GM12878 (cell line): ENCODE results near the gene ARHGEF7. TPM values are rescaled to one million over a fixed set of nuclear protein-coding genes. Genes with fewer than 3 reads are reported as not detected.

Experiments used
- ATAC-seq: fragments of 200-7000 bp; cut with Tn5 transposase; 3 replicates; pipeline ENCODE4 v1.9.1; 2020; ENCODE audit warnings: mild to moderate bottlenecking, moderate library complexity
- BruUV-seq: library from RNA; stranded (reverse); fragments of 400-500 nt; replicated peaks from 2 replicates; lab custom pipeline; 2021; lab: Mats Ljungman, UMichigan
- CTCF ChIA-PET: fragments of 300-600 bp; sonication (Branson Sonifier 250); formaldehyde crosslinking; extraction: SDS; loops from one replicate; lab custom pipeline; 2021; ENCODE audit warnings: inconsistent platforms; lab: Yijun Ruan, JAX
- POLR2A ChIA-PET: fragments of 350-600 bp; formaldehyde crosslinking; extraction: SDS; loops from one replicate; lab custom pipeline; 2021; ENCODE audit warnings: inconsistent platforms; lab: Charles Lee
- RAD21 ChIA-PET: fragments of 300-600 bp; sonication (Branson Sonifier 250); formaldehyde crosslinking; loops from one replicate; lab custom pipeline; 2023; ENCODE audit warnings: antibody characterized with exemption; ENCODE audit not compliant: unreplicated experiment; lab: Charles Lee
- SMC1A ChIA-PET: fragments of 300-600 bp; sonication (Branson Sonifier 250); formaldehyde crosslinking; loops from one replicate; lab custom pipeline; 2023; ENCODE audit not compliant: unreplicated experiment, uncharacterized antibody; lab: Charles Lee
- DNase-seq: peaks from one replicate; pipeline ENCODE4 v3.0.0-alpha.2; 2011; ENCODE audit warnings: low read depth, low spot score
- FAIRE-seq: peaks from 3 replicates; lab custom pipeline; 2011; peaks lifted over from hg19 to GRCh38; lab: Jason Lieb, UNC
- H2AFZ ChIP-seq: 2 replicates; pipeline ENCODE4 v1.6.0; 2011; ENCODE audit warnings: low read depth, low read length, control low read depth; ENCODE audit not compliant: control insufficient read depth
- H3K27ac ChIP-seq: 2 replicates; pipeline ENCODE4 v1.5.1; 2011; ENCODE audit warnings: control low read depth; ENCODE audit not compliant: control insufficient read depth, insufficient read depth
- H3K27me3 ChIP-seq, 2 experiments: replicated peaks in 1 of 2; 2 replicates each; pipeline versions ENCODE4 v1.6.0 to v1.6.1; 2011; ENCODE audit warnings: low read length in 1 of 2; ENCODE audit not compliant: control insufficient read depth in 2 of 2, insufficient read depth in 2 of 2
- H3K36me3 ChIP-seq, 2 experiments: 2 replicates each; pipeline ENCODE4 v1.5.1; 2011; ENCODE audit warnings: low read length in 1 of 2; ENCODE audit not compliant: control insufficient read depth in 2 of 2, insufficient read depth in 2 of 2
- H3K4me1 ChIP-seq: 2 replicates; pipeline ENCODE4 v1.6.1; 2011; ENCODE audit warnings: mild to moderate bottlenecking, low read length, moderate library complexity, mixed read lengths; ENCODE audit not compliant: control insufficient read depth, insufficient read depth
- H3K4me2 ChIP-seq: 2 replicates; pipeline ENCODE4 v1.6.0; 2011; ENCODE audit warnings: control low read depth; ENCODE audit not compliant: control insufficient read depth, insufficient read depth
- H3K4me3 ChIP-seq: fragments of 200-600 bp; sonication (generic); 2 replicates; pipeline ENCODE4 v1.5.1; 2016
- H3K79me2 ChIP-seq: 2 replicates; pipeline ENCODE4 v1.6.0; 2011; ENCODE audit warnings: low read length; ENCODE audit not compliant: control insufficient read depth, insufficient read depth
- H3K9ac ChIP-seq: 2 replicates; pipeline ENCODE4 v1.8.0; 2011; ENCODE audit warnings: low read length, control low read depth, mixed read lengths; ENCODE audit not compliant: control insufficient read depth, insufficient read depth
- H3K9me3 ChIP-seq: replicated peaks from 3 replicates; pipeline ENCODE4 v1.5.1; 2011; ENCODE audit warnings: mild to moderate bottlenecking, low read length; ENCODE audit not compliant: control insufficient read depth, insufficient read depth
- H4K20me1 ChIP-seq: 2 replicates; pipeline ENCODE4 v1.6.0; 2011; ENCODE audit not compliant: control insufficient read depth, insufficient read depth
- EZH2 ChIP-seq: IDR thresholded peaks from 2 replicates; pipeline ENCODE4 v1.6.1; 2012; ENCODE audit warnings: low read depth, mild to moderate bottlenecking, control low read depth, inconsistent platforms, low read length, borderline replicate concordance; ENCODE audit not compliant: control insufficient read depth
- MYC ChIP-seq: IDR thresholded peaks from 2 replicates; pipeline ENCODE4 v1.6.1; 2011; ENCODE audit warnings: mild to moderate bottlenecking, low read length, moderate library complexity, inconsistent platforms; ENCODE audit not compliant: insufficient read depth, insufficient replicate concordance, insufficient read length, severe bottlenecking
- POLR2AphosphoS5 ChIP-seq: IDR thresholded peaks from 2 replicates; pipeline ENCODE4 v1.6.1; 2011; ENCODE audit warnings: mild to moderate bottlenecking, low read length, inconsistent platforms
- SPI1 ChIP-seq: IDR thresholded peaks from 2 replicates; pipeline ENCODE4 v1.6.1; 2011; ENCODE audit warnings: low read depth, mild to moderate bottlenecking, low read length, moderate library complexity, borderline replicate concordance; ENCODE audit not compliant: insufficient read depth
- SREBF2 ChIP-seq: IDR thresholded peaks from 2 replicates; pipeline ENCODE4 v1.6.1; 2012; ENCODE audit warnings: mild to moderate bottlenecking, low read length
- WGBS: methylation state at CpG from one replicate; pipeline ENCODE4 v1.1.6; 2016; ENCODE audit warnings: low lambda C conversion rate; ENCODE audit not compliant: insufficient replicate concordance, insufficient coverage; ENCODE audit errors: missing lambda C conversion rate; 5-methylcytosine and 5-hydroxymethylcytosine counted together
- in situ Hi-C: fragments of 300-500 bp; cut with MboI; formaldehyde crosslinking; loops from 9 replicates; pipeline ENCODE4 v1.14.3; 2018; ENCODE audit warnings: mixed read lengths
- intact Hi-C: fragments of 100-400 bp; cut with micrococcal nuclease; formaldehyde crosslinking; loops from one replicate; pipeline ENCODE4 v1.14.2; 2022; ENCODE audit not compliant: unreplicated experiment
- polyA plus RNA-seq, 11 experiments: library from polyadenylated mRNA; depleted of rRNA in 4 of 11; unstranded in 6 of 11; stranded (reverse) in 5 of 11; fragments of >200 nt; fragmentation: Nextera tagmentation in 4 of 11; fragmentation: Illumina TruSeq in 1 of 11; extraction: Ambion mirVana in 4 of 11; extraction: Trizol in 1 of 11; gene quantifications; 1 replicate in 1 of 11; 2 replicates in 10 of 11; pipeline versions ENCODE4 v1.2.1 to v1.2.3, GENCODE V29; 2011 to 2016; ENCODE audit warnings: inconsistent platforms in 2 of 11, missing spikeins in 2 of 11, low read depth in 1 of 11
- total RNA-seq, 4 experiments: library from RNA; depleted of rRNA in 3 of 4; stranded (reverse); fragments of >200 nt in 3 of 4; fragmentation: Illumina TruSeq in 1 of 4; extraction: Trizol in 1 of 4; gene quantifications; 2 replicates each; pipeline versions ENCODE4 v1.2.1 to v1.2.3, GENCODE V29; 2013 to 2021
- TF ChIP-seq, protein P1 (sequence below): fragments of 450-650 bp; conservative IDR thresholded peaks from 2 replicates; pipeline ENCODE4 v1.6.1; 2017; ENCODE audit warnings: mild to moderate bottlenecking, moderate library complexity
- TF ChIP-seq, protein P2 (sequence below): fragments of 450-650 bp; IDR thresholded peaks from 2 replicates; pipeline ENCODE4 v1.6.1; 2017; ENCODE audit warnings: mild to moderate bottlenecking, low read depth, inconsistent platforms; ENCODE audit not compliant: poor library complexity, severe bottlenecking

Gene ARHGEF7
- total and polyA plus RNA-seq, 10 of the 15 experiments (the other 5 are each of a cell fraction or from before 2014, with no cell fraction given) = 4.7 to 65.5 (median 36.6) TPM

DNA sequence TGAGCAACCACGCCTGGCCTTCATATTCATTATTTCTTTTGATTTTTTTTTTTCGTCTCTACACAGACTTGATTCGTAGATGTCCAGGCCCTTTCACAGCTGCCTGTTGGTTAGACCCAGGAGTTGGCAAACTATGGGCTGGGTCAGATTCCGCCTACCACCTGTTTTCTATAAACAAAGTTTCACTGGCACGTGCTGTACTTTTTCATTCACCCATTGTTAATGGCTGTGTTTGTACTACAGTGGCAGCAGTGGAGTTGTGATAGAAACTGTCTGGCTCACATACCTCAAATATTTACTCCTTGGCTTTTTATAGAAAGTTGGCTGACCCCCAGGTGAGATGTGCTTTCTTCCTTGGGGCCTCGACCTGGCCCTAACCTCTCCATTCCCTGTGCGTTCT, 132.4 kb downstream of the ARHGEF7 start (continued):
- no peak for TF ChIP-seq SPI1

DNA sequence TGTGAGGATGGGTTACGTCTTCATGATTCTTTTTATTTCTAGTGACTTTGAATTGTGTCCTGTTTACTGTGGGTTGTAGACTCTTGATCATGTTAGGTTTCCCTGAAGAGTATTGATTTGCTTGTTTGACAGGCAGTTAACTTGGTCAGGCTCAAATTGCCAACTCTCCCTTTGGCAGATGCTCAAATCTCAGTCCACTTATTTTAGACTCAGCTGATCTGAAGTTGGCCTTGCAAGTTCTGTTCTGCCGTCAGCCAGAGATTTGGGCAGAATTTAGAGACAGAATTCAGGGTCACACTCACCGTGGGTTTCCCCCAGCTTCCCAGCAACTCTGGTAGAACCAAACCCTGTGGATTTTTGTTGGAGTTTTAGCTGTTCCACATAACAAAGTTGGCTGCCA, 133.7 kb downstream of the ARHGEF7 start:
- Histone ChIP-seq H3K4me3 (no peak overlapping the region), H3K4me2 (no peak overlapping the region), H3K4me1 (no peaks in the 10 kb centered on the region), H3K36me3 (peaks cover 15 to 40% of the 10 kb centered on the region in 2 experiments), H3K9ac (no peak overlapping the region), H3K27ac (no peak overlapping the region), H3K9me3 (no peaks in the 10 kb centered on the region; the same call in 2 of the 3 replicates), H3K27me3 (no peaks in the 10 kb centered on the region), H2AFZ (no peak overlapping the region), H3K79me2 (no peaks in the 10 kb centered on the region; the same call in 1 of the 2 replicates), H4K20me1 (no peaks in the 10 kb centered on the region)
- ChIA-PET RAD21 (no interaction called here), POLR2A (no interaction called here), SMC1A (interaction anchor here (1.1 kb wide), 1 partner anchor 24 kb away, joined by 3 read pairs; no protein-coding TSS in a partner anchor), CTCF (interaction anchor here (0.9 kb wide), 1 partner anchor 24 kb away, joined by 3 read pairs; no protein-coding TSS in a partner anchor)
- TF ChIP-seq, protein P1, sequence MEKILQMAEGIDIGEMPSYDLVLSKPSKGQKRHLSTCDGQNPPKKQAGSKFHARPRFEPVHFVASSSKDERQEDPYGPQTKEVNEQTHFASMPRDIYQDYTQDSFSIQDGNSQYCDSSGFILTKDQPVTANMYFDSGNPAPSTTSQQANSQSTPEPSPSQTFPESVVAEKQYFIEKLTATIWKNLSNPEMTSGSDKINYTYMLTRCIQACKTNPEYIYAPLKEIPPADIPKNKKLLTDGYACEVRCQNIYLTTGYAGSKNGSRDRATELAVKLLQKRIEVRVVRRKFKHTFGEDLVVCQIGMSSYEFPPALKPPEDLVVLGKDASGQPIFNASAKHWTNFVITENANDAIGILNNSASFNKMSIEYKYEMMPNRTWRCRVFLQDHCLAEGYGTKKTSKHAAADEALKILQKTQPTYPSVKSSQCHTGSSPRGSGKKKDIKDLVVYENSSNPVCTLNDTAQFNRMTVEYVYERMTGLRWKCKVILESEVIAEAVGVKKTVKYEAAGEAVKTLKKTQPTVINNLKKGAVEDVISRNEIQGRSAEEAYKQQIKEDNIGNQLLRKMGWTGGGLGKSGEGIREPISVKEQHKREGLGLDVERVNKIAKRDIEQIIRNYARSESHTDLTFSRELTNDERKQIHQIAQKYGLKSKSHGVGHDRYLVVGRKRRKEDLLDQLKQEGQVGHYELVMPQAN = no peak
- no peak for TF ChIP-seq MYC
- TF ChIP-seq EZH2 = no peak
- no peak for TF ChIP-seq SREBF2
- TF ChIP-seq, protein P2, sequence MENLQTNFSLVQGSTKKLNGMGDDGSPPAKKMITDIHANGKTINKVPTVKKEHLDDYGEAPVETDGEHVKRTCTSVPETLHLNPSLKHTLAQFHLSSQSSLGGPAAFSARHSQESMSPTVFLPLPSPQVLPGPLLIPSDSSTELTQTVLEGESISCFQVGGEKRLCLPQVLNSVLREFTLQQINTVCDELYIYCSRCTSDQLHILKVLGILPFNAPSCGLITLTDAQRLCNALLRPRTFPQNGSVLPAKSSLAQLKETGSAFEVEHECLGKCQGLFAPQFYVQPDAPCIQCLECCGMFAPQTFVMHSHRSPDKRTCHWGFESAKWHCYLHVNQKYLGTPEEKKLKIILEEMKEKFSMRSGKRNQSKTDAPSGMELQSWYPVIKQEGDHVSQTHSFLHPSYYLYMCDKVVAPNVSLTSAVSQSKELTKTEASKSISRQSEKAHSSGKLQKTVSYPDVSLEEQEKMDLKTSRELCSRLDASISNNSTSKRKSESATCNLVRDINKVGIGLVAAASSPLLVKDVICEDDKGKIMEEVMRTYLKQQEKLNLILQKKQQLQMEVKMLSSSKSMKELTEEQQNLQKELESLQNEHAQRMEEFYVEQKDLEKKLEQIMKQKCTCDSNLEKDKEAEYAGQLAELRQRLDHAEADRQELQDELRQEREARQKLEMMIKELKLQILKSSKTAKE = no peak
- no peak for TF ChIP-seq POLR2AphosphoS5
- DNase-seq (no peak), FAIRE-seq (no peak), ATAC-seq (no peak)
- intact Hi-C loops (no loop called here), in situ Hi-C loops (no loop called here)
- no TSS peak for BruUV-seq
- WGBS = 98% methylated on average over 3 of the region's 3 CpGs
